Glomerular visceral epithelial cell (primary cell): ENCODE data around the gene LRP11.
"Not testable (repeated sequence)": the region's sequence is repeated elsewhere in the genome, so short reads cannot be mapped to it uniquely, and the experiment has no call there.

Experiments
- DNase-seq: peaks from one replicate; pipeline ENCODE4 v3.0.0-alpha.2; 2016; ENCODE audit errors: extremely low spot score

Gene LRP11

DNA sequence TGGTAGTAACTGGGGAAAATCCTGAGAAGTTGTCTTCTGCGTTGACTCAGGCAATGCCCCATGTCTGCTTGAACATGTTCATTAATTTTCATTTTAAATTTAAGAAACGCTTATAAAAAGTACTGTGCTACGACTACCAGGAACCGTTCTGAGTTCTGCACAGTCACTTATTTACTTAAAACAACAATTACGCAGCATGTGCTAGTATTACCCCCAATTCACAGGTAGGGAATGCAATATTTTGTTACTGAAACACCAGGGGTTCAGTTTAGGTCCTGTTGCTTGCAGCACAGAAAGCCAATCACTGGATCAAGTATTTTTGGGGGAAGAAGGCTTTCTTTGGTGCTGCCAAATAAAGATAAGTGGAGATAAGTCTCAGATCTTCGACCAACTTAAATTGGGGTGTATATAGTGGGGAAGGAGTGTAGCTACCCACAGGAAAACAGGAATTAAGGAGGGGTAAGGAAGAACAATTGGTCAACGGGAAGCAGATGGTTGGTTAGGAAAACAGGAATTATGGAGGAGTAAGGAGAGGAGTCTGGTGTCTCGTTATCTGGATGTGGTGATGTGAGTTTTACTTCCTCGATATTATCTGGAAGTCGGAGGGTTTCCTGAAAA, 5.2 kb upstream of the LRP11 start:
- no peak for DNase-seq

- no peak for DNase-seq
Observed at GRCh38 chr6:149867876-149868640, 3.9 kb upstream of the LRP11 start.

- peak; percentile 64 for DNase-seq
Observed at GRCh38 chr6:149864578-149865535, 698 bp upstream of the LRP11 start.

- peak; percentile 84 for DNase-seq
Observed at GRCh38 chr6:149862922-149863697, 1.0 kb downstream of the LRP11 start.

- DNase-seq = not testable (repeated sequence)
Observed at GRCh38 chr6:149862424-149862738, 1.8 kb downstream of the LRP11 start.

DNA sequence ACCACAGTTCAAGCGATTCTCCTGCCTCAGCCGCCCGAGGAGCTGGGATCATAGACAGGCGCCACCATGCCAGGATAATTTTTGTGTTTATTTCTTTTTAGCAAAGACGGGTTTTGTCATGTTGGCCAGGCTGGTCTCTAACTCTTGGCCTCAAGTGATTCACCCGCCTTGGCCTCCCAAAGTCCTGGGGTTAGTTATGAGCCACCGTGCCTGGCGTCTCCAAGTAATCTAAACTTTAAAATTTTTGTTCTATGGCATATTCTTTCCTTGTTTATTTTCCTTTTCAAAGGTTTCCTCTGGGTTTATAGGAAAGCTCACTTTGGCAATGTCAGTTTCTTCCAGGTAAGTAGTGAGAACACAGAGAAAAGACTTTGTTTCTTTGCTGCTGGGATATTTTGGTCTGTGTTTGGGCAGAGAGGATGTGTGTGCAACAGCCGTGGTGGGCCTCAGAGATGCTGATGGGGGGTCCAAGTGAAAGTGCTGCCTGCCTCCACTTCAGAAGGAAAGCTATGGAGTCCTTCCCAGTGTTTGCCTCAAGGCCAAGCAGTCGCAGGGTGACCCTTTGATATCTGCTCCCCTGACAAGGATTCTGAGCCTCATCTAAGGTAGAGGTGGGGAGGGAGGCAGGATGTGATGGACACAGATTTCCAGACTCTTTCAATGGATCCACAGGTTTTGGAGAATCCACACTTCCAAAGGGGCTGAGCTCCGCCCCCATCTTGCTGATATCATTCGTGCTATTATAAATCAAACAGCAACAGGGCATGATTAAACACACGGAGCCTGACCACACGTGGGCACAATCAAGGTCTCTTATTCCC, 2.3 kb downstream of the LRP11 start:
- DNase-seq = no peak

GRCh38 chr6:149860834-149861602, 3.1 kb downstream of the LRP11 start:
- no peak for DNase-seq

DNA sequence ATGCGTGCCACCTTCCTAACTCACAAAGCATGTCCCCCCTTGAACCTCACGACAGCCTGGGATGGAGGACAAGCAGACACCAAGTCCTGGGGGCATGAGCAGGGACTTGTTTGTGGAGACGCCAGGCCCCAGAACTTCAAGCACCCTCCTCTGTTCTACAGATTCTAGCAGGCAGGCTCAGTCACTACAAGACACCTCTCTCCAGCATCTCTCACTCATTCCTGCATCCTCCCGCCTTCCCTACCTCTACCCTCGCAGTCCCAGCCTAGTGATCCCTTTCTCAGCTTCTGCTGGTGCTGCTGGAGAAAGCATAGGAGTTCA, 3.7 kb downstream of the LRP11 start:
- no peak for DNase-seq

DNA sequence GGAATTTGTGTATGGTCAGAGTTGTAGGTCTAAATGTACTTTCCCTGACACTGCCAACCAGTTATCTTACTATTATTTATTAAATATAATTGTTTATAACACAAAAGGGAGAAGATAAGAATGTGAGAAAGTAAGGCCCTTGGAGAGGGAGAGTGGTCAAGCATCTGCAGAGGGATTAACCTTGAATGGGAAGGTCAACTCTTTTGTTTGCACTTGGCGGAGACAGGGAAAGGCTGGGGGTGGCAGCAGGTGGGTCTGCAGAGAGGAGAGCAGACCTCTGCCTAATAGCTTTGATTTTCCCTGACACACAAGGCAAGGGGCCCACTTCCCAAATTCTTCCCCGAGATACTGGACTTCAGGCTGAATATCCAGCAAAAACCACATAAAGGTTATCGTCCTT, 4.2 kb downstream of the LRP11 start:
- no peak for DNase-seq

GRCh38 chr6:149859368-149859767, 4.8 kb downstream of the LRP11 start:
- peak; percentile 48 for DNase-seq

GRCh38 chr6:149857541-149857940, 6.6 kb downstream of the LRP11 start:
- DNase-seq = no peak

DNA sequence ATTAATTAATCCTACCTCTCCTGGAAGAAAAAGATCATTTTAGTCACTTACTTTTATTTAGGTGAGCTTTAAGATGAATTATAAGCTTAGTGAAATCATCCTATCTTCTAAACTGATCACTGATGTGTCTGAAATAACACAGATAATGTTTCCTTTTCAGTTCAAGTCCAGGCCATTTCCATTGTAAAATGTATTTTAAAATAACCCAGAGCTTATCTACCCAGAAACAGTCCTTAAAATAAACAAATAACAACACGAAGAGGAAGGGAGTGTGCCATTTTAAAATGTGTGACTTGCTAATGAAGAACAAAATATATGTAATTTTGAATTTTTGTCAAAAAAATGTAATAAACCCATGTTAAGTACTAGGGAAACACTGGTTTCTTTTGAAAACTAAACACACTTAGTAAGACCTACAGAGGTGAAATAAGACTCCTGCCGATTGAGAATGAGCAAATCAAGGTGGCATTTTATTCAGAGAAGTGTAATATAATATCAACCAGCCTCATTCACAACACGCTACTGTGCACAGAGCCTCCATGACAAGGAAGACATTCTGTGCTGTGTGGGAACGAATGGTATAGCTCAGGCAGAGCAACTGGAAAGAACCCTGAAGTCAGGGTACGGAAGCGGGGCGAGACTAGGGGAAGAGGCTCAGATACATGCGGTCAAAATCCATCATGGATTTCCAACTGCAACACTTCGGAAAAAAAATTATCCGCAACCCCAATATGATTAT, 7.7 kb downstream of the LRP11 start:
- no peak for DNase-seq

DNA sequence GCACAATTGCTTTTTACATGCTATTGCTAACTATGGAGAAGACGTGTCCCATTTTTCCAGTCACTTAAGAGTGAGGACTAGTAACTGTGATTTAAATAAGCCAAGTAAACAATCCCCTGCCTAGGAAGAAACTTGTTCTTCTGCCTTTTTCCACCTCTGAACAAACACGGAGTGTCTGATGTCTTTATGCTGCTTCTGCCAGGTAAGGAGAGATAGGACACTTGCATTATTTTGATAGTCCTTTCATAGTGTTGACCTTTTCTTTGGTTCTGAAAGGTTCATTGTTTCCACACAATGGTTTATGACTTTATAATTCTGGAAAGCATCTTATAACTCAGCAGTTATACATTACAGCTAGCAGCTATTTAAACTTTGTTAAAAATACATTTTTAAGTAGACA, 8.4 kb downstream of the LRP11 start:
- no peak for DNase-seq

- peak; percentile 65 for DNase-seq
Observed at GRCh38 chr6:149855040-149855654, 9.0 kb downstream of the LRP11 start.

- DNase-seq = no peak
Observed at GRCh38 chr6:149854532-149854931, 9.6 kb downstream of the LRP11 start.

DNA sequence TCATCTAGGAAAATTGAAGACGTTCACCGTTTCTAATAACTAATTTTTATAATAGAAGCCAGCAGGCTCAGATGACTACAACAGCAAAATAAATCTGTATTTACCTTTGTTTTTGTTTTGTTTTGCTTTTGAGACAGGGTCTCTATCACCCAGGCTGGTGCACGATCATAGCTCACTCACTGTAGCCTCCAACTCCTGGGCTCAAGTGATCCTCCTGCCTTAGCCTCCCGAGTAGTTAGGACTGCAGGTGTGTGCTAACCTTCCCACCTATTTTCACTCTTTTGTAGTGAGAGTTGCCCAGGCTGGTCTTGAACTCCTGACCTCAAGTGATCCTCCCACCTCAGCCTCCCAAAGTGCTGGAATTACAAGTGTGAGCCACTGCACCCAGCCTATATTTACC, 10.1 kb downstream of the LRP11 start:
- not testable (repeated sequence) for DNase-seq

DNA sequence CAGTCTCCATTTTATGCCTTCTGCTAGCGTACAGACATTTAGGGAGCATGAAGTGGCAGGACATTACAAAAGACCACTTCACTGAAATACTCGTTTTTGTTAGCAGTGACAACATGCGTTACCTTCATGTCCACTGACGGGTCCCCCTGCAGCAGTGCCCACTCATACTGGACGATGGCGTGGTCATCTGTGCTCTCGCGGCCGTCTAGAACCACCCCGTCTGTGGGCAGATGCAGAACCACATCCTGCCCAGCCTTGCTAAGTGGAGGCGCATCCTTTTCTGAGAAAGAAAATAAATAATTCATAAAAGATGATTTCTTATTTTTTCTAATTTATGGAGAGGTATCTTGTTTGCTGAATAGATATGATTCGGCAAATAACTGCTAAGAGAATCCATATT, 11.3 kb downstream of the LRP11 start:
- DNase-seq = no peak

DNA sequence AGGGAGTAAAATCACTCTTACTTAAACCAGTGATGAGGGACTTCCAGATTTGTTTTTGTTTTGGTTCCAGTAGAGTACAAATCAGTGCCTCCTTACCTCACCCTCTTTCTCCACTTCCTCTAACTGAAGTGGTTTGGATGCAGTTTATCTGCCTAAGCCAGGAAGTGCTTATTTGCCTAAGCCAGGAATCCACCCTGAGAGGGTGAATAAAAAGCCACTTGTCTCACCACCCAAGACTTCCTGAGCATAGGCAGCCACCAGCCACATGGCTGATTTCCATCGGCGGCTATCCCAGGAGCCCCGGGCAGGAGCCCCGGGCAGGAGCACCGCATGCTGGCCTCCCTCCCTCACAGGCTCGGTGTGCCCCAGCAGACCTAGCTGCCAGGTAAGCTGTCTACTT, 12.0 kb downstream of the LRP11 start:
- peak; percentile 32 for DNase-seq

GRCh38 chr6:149851461-149852110, 12.6 kb downstream of the LRP11 start:
- DNase-seq = no peak
